ENCODE measurements around the gene MAP3K3.

MAP3K3 gene

GRCh38 chr17:63622574-63623390, 565 bp downstream of the MAP3K3 start:
- DNase-seq (ENCODE audit: low read depth, low spot score): no peak

GRCh38 chr17:63623786-63624530, 1.7 kb downstream of the MAP3K3 start:
- DNase-seq (ENCODE audit: low read depth, low spot score): no peak

GRCh38 chr17:63624531-63624880, 2.3 kb downstream of the MAP3K3 start:
- DNase-seq (ENCODE audit: low read depth, low spot score): no peak

GRCh38 chr17:63626551-63627180, 4.4 kb downstream of the MAP3K3 start:
- no peak for DNase-seq (ENCODE audit: low read depth, low spot score)

GRCh38 chr17:63629627-63630026, 7.4 kb downstream of the MAP3K3 start:
- no peak for DNase-seq (ENCODE audit: low read depth, low spot score)

- DNase-seq (ENCODE audit: low read depth, low spot score): no peak
These were observed 8.8 kb downstream of the MAP3K3 start for GRCh38 chr17:63631062-63631461.

GRCh38 chr17:63631626-63632025, 9.4 kb downstream of the MAP3K3 start:
- DNase-seq (ENCODE audit: low read depth, low spot score): no peak

- no peak for DNase-seq (ENCODE audit: low read depth, low spot score)
These were observed 11.5 kb downstream of the MAP3K3 start for GRCh38 chr17:63633742-63634141.

GRCh38 chr17:63634163-63634562, 11.9 kb downstream of the MAP3K3 start:
- no peak for DNase-seq (ENCODE audit: low read depth, low spot score)

- DNase-seq (ENCODE audit: low read depth, low spot score): no peak
These were observed 12.6 kb downstream of the MAP3K3 start for GRCh38 chr17:63634816-63635215.

- no peak for DNase-seq (ENCODE audit: low read depth, low spot score)
These were observed 13.1 kb downstream of the MAP3K3 start for GRCh38 chr17:63635290-63635689.

- DNase-seq (ENCODE audit: low read depth, low spot score): no peak
These were observed 13.6 kb downstream of the MAP3K3 start for GRCh38 chr17:63635787-63636186.

- DNase-seq (ENCODE audit: low read depth, low spot score): no peak
These were observed 16.9 kb downstream of the MAP3K3 start for GRCh38 chr17:63639125-63639524.

- DNase-seq (ENCODE audit: low read depth, low spot score): no peak
These were observed 17.8 kb downstream of the MAP3K3 start for GRCh38 chr17:63640038-63640437.

- DNase-seq (ENCODE audit: low read depth, low spot score): no peak
These were observed 19.7 kb downstream of the MAP3K3 start for GRCh38 chr17:63641692-63642448.

GRCh38 chr17:63644846-63645245, 22.6 kb downstream of the MAP3K3 start:
- DNase-seq (ENCODE audit: low read depth, low spot score): no peak

GRCh38 chr17:63645775-63646487, 23.7 kb downstream of the MAP3K3 start:
- DNase-seq (ENCODE audit: low read depth, low spot score): no peak

- DNase-seq (ENCODE audit: low read depth, low spot score): no peak
These were observed 24.2 kb downstream of the MAP3K3 start for GRCh38 chr17:63646488-63646806.

- DNase-seq (ENCODE audit: low read depth, low spot score): no peak
These were observed 25.0 kb downstream of the MAP3K3 start for GRCh38 chr17:63647065-63647725.

GRCh38 chr17:63647936-63648335, 25.7 kb downstream of the MAP3K3 start:
- no peak for DNase-seq (ENCODE audit: low read depth, low spot score)

- DNase-seq (ENCODE audit: low read depth, low spot score): no peak
These were observed 27.6 kb downstream of the MAP3K3 start for GRCh38 chr17:63649813-63650212.

Data from activated naive CD8-positive, alpha-beta T cell treated with anti-CD3 and anti-CD28 coated beads, Interleukin-2, amount 50 U/mL, for 16 hours (primary cell).